ENCODE data around the gene CARS2.

DNA sequence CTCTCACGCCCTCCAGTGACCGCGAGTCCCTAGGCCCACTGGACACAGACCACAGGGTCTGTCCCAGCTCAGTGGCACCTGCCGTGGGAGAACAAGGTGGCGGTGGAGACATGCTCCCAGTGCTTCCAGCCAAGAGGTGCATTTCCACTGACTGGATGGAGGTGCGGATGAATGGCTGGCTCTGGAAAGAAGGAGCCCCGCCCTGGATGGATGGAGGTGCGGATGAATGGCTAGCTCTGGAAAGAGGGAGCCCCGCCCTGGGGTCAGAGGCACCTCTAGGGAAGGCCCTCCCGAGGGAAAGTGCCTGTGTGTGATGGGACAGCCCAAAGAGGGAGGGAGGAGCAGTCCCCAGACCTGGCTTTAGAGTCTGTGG, 58.6 kb downstream of the CARS2 start:
- TF ChIP-seq, protein P1, sequence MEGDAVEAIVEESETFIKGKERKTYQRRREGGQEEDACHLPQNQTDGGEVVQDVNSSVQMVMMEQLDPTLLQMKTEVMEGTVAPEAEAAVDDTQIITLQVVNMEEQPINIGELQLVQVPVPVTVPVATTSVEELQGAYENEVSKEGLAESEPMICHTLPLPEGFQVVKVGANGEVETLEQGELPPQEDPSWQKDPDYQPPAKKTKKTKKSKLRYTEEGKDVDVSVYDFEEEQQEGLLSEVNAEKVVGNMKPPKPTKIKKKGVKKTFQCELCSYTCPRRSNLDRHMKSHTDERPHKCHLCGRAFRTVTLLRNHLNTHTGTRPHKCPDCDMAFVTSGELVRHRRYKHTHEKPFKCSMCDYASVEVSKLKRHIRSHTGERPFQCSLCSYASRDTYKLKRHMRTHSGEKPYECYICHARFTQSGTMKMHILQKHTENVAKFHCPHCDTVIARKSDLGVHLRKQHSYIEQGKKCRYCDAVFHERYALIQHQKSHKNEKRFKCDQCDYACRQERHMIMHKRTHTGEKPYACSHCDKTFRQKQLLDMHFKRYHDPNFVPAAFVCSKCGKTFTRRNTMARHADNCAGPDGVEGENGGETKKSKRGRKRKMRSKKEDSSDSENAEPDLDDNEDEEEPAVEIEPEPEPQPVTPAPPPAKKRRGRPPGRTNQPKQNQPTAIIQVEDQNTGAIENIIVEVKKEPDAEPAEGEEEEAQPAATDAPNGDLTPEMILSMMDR (IDR thresholded peaks at IDR 0.05; ENCODE audit: borderline replicate concordance, extremely low read depth, low read length, poor library complexity, severe bottlenecking): no peak
- TF ChIP-seq EZH2 (IDR thresholded peaks at IDR 0.05; ENCODE audit: borderline replicate concordance, low read depth, low read length, severe bottlenecking): no peak

Measured in DND-41 (cell line).